LHCN-M2 (cell line): ENCODE data around the gene LAMA3. TPM values are rescaled to one million over a fixed set of nuclear protein-coding genes. Genes with fewer than 3 reads are reported as not detected.
A peak's percentile ranks its signal among the peaks of the same experiment; 100 is the strongest.
"Not testable (repeated sequence)": the region's sequence is repeated elsewhere in the genome, so short reads cannot be mapped to it uniquely, and the experiment has no call there.

Experiments
- DNase-seq: peaks from one replicate; pipeline ENCODE4 v3.0.0-alpha.2; 2012; ENCODE audit warnings: low read depth
- total RNA-seq: library from RNA; depleted of rRNA; stranded (reverse); fragments of >200 nt; gene quantifications from 2 replicates; pipeline ENCODE4 v1.2.3, GENCODE V29; 2014

LAMA3 gene
- total RNA-seq, 1 experiment from 2014 or later: 4.2 TPM

DNA sequence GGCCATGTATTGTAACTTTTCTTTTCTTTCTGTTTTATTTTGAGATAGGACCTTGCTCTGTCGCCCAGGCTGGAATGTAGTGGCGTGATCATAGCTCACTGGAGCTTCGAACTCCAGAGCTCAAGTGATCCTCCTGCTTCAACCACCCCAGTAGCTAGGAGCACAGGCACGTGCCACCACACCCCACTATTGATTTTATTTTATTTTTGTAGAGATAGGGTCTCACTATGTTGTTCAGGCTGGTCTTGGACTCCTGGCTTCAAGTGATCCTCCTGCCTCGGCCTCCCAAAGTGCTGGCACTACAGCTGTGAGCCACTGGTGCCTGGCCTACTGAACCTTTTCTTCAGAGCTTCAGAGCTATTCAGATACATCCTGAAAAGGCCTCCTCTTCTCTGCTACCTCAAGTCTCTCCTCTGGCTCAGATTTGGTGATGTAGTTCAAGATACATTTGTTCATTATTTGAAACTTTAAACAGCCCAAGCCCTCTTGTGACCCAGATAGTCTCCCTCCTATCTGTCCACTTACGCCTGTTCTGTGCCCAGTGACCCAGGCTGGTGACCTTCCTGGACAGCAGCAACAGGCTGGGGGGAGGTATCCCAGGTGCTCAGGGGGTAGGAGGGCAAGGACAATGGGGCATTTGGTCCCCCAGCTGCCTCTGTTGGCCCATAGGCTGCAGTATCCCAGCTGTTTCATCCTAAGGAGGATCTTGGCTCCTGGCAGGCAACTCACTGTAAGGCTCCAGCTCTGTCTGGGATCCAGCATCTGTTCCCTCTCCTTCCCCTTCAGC, 38.6 kb downstream of the LAMA3 start:
- no peak for DNase-seq

DNA sequence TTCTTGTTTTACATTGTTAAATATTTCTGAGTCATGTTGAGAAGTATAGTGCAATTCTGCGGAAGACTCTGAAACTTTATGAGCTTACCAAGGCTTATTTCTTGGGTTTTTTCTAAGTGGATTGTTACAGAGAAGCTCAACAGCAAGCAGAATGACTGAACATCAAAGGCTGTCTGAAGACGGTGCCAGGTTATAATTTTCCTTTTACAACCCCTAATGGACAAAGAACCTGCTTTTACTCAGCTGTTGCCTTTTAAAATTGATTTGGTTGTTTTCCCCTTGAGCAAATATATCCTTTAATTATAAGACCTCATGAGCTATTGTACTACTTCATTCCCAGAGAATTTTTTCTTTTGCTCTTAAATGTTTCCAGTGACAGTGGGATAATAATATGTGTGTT, 41.6 kb downstream of the LAMA3 start:
- no peak for DNase-seq

DNA sequence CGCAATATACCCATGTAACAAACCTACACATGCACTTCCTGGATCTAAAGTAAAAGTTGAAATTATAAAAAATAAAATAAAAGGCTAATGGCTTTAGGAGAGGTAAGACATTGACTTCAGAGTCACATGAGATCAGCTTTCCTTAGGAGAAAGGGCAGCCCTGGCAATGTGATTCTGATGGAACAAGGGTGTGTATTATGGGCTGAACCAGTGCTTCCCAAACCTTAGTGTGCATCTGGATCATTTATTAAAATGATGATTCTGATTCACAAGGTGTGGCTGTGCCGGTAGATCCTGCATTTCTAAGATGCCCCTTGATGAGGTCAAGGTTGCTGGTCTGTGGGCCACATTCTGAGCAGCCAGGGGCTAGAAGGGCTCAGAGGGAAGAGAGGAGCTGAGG, 42.6 kb downstream of the LAMA3 start:
- no peak for DNase-seq

DNA sequence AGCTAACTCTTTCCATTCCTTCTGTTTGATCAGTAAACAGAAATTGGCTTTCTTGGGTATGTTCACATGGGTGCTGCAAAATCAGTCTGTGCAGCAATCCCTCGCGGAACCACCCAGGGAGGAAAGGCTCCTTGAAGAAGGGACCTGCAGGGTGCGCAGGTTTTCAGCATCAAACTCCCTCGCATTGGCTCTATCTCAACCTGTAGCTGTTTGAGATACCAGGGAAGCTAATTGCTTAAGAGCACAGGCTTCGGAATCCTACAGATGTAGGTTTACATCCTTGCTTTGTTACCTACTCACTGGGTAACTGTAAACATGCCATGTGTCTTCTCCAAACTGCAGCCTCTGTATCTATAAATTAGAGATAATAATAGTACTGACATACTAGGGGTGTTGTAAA, 43.2 kb downstream of the LAMA3 start:
- no peak for DNase-seq

DNA sequence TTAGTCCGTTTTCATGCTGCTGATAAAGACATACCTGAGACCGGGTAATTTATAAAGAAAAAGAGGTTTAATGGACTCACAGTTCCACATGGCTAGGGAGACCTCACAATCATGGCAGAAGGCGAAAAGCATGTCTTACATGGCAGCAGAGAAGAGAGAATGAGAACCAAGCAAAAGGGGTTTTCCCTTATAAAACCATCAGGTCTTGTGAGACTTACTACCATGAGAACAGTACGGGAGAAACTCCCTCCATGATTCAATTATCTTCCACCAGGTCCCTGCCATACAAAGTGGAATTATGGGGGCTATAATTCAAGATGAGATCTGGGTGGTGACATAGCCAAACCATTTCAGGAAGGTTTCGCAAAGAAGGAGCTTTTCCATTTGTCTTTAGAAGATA, 44.0 kb downstream of the LAMA3 start:
- DNase-seq: not testable (repeated sequence)

DNA sequence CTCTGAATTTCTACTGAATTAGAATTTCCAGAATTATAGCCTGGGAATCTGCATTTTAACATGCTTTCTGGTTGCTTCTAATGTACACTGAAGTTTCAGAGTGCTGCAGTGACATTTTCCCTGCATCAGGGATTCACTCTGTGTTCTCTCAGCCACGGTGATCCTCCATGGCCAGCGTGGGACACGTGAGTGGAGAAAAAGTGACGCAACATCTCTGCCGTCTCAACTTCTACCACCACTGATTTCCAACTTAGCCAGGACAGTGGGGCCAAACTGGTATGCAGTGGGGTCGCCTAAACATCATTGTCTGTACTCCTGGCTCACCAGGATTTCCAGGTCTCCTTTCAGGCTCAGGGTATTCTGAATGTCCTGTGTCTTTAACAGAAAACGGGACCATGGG, 44.6 kb downstream of the LAMA3 start:
- no peak for DNase-seq

DNA sequence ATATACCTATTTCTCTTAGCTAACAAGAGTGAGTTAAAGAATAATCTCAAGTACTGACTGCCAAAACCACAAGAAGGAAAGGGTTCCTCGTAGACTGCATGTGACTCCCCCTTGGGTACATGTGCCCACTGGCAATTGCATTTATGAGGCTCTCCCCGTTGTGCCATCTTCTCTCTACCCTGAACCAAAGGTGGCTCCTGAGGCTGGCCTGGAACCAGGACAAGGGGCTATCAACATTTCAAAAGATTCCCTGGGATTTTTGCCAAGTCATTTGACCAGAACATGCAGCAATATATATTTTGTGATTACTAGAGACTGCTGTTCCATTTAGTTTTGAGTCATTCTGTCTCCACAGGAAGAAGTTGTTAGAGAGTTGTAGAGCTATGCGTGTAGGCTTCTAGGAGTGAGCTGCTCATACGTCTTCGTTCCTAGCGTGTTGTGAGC, 45.8 kb downstream of the LAMA3 start:
- DNase-seq: no peak

DNA sequence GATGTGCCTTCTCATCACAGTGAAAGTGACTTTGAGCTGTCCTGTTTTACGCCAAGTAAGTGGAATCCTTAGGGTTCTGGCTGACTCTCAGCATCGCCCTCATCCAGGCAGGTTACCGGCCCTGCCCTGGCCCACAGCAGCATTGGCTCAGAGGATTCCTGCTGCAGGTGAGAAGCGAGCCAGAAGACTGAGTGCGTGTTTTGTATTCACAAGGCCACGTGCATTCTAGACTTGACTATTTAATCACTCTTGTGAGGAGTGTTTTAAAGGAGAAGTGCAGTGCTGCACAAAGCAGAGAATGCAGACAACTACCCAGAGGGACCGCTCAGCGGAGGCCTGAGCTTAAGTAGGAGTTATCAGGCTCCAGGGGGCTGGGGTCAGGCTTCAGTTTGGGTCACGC, 48.3 kb downstream of the LAMA3 start:
- DNase-seq: no peak

DNA sequence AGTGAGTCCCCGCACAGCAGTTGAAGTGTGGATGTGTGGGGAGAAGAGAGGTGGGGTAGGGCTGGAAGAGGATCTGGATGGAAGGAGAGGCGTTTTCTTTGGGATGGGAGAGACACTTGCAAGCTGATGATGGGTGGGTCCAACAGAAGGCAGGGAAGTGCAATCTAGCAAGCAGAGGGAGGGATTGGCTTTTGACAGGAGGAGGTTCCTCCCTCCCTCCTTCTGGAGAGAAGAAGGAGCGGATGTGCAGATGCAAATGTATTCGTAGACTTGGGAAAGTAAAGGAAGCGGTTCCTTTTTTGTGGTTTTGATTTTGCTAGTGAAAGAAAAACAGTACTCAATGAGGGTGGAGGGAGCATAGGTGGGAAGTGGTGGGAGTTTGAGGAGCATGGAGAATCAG, 48.9 kb downstream of the LAMA3 start:
- DNase-seq: no peak

DNA sequence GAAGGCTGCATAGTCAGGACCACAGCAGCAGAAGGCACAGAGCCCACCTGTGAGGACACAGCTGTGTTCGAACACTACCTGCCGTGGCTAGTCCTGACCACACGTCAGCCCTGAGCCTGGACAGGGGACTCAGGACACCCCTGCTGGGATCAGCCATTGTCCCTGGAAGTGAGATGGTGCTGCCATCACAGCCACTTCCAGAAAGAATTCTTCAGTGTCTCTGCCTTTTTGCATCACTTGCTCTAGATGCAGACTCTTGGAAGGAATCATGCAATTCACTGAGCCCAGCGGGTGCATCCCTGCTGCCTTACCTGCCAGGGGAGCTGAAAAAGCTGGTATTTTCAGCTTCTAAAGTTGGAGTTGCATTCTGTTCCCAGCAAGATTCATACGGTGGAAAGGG, 49.3 kb downstream of the LAMA3 start:
- no peak for DNase-seq

DNA sequence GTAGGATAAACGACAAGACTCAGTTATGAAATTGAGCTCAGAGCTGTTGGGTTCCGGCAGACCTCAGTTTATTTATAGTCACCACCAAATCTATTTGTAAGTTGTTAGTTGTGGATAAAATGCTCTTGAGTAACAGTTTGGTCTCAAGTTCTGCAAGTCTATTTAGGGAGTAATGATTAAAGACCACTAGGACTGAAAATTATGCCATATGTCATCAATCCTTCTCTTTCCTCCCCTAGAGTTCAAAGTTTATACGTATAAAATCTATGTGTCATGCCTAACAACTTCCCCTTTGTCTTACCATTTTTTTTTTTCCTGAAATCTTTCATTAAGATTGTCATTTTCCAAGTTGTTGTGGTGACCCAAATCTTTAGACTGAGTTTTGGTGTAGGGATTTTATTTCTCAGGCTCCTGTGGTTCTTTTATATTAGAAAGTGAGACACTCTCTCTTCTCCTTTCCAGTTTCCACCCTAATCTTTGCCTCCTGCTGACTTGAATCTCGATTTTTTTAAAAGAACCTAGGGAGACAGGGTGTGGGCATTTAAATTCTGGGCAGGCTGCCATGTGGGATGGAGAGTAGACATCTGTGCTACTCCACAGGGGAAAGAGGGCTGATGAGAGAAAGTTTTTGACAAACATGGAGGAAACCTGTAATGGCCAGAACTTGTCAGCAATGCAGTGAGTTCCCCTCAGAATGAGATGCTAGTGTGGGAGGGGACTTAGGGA, 51.0 kb downstream of the LAMA3 start:
- peak; percentile 76 for DNase-seq

DNA sequence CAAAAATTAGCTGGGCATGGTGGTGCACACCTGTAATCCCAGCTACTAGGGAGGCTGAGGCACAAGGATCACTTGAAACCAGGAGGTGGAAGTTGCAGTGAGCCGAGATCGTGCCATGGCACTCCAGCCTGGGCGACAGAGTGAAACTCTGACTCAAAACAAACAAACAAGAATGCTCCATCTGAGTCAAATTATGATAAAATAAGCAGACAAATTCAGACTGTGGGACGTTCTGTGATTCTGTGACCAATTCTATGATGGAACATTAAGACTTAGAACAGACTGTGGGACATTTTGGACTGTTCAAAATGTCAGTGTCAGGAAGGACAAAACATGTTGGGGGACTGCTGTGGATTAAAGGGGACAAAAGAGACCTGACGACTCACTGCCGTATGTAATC, 52.7 kb downstream of the LAMA3 start:
- DNase-seq: not testable (repeated sequence)

DNA sequence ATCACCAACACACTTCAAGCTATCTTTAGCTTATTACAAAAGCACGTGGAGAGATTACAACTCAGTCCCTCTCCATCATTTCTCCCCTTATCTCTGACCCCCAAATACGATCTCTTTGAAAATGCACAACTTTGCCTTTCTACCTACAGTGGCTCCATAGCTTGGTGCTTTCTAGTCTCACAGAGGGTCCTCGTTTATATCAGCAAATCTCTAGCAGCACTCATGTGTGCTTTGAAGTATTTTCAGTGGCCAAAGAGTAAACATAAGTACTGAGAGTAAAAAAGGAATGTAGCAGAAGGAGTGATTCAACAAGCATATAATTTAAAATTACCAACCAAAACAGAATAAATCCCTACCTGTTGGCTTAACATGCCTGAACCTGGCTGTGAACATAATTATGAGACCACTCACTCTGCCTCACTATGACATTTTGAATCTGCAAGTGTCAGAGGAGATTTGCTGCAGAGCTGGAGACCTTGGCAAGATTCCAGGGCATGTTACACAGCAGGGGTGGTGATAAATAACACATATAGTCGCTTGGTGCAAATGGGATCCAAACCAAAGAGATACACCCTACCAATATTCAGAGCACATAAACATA, 54.6 kb downstream of the LAMA3 start:
- DNase-seq: no peak

DNA sequence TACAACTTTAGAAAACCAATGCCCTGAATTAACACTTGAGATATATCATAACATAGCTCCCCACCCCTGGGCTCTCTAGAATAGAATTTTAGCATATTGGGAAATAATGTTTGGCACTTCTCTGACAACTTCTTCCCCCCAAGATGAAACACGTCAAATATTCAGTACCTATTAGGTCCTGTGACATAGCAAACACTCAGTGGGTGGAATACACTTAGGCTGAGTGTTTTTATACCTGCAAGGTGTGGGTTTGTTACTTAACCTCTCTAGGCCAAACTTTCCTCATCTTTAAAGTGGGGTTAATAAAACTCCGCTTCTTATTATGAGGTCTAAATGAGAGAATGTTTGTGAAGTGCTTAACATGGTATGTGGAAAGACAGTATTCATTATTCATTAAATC, 56.1 kb downstream of the LAMA3 start:
- DNase-seq: no peak

DNA sequence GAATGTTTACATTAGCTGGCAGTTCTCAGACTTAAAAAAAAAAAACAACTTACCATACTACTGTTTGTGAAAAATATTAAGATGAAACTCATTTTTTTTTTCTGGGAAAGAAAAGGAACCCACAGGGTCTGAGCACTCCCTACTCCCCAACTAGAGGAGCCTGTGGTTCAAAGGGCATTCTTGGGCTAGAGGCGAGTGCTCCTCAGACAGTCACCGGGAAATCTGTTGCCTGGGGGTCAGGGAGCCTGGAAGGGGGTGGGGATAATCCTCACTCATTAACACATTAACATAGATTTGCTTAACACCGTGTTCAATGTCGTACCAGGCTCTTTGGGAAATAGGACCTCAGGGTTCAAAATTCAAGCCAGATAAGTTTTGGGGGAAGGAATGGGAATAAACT, 57.6 kb downstream of the LAMA3 start:
- no peak for DNase-seq

DNA sequence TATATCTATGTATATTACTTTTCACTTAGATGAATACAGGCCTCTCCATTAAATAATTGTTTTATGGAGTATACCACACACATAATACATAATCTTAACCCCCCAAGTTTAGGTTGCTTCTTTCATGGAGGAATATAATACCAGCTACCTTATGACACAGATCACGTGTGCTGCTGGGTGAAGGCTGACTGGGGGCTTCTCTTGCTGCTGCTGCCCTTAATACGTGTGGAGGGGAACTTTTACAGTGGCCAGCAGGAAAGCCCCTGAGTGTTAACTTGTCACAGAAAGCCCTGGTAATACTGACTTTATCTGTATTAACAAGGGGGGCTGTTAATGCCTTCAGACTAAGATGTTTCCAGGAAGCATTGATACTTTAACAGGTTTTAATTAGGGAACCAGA, 63.1 kb downstream of the LAMA3 start:
- DNase-seq: no peak

DNA sequence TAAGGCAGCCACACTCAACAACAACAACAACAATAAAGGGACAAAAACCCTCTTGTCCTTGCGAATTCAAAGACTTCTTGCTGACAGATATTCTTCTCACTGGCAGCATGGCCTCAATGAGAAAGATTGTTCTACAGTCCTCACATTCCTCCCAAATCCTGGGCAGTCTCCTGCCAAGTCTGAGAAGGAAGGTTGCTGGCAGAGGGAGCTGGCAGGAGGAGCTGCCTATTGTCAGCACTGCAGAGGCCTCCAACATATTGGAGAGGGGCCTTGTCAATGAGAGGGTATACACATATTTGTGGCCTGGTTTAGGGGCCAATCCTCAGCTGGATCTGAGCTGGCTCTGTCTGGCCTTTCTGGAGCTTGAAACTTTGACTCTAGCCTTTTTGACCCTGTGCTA, 63.5 kb downstream of the LAMA3 start:
- no peak for DNase-seq

DNA sequence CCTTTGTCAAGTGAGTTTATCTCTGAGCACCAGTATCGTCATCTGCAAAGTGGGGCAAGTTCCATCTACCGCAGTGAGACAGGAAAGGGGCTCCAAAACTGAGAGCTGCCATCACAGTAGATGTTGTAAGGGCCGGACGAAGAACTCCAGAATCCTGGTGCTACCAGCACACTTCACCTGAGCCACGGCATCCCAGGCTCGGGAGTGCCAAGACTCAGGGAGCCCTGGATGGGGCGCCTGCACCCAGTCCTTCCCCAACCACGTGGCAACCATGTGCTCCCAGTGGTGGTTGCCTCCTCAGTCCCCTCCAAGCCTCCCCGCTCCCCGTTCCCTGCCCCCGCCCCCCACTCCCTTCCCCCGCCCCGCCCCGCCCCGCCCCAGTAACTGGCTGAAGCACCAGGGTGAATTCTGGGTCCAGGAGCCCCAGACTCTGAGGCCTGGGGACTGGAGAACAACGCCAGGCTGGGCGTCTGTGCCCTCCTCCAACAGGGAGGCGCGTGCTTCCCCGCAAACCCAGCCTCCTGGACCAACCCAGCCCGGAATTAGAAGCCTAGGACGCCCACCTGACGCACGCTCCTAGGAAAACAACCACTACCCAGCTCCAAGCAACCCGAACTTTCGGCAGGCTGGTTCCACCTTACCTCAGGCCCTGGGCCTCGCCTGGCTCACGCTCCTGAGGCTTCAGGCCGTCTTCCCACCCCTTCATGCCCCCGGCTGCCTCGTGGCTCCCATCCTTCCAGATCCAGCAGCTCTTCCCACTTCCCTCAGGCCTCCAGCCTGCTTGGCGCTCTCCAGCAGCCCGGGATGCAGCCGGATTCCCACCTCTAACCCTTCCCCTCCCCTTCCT, 67.6 kb downstream of the LAMA3 start:
- DNase-seq: no peak

DNA sequence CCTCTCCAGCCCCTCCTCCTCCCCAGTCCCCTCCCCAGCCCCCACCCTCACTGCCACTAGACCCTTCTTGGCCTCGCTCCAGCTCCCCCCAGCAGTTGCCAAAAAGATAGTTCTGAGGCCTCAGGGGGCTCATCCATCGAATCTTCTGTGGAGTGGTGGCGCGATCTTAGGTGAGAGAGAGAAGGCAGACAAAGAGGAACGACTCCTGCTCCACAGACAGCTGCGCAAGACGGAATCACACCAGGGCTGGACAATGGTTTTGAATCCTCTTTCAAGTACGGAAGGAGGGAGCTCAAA, 68.1 kb downstream of the LAMA3 start:
- DNase-seq: no peak

DNA sequence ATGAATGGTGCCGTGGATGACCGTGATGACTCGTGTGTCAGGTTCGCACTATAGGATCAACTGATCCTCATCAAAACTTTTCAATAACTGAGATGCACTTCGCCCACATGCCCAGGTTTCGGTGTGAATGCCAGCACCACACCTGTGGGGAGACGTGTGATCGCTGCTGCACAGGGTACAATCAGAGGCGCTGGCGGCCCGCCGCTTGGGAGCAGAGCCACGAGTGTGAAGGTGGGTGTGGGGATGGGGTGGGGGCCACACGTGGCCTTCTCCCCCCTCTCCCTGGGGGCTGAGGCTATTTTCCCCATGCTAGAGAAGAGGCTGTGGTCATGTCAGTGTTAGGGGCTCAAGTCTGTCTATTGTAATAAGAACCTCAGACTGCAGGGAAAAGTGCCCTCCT, 69.0 kb downstream of the LAMA3 start:
- no peak for DNase-seq

DNA sequence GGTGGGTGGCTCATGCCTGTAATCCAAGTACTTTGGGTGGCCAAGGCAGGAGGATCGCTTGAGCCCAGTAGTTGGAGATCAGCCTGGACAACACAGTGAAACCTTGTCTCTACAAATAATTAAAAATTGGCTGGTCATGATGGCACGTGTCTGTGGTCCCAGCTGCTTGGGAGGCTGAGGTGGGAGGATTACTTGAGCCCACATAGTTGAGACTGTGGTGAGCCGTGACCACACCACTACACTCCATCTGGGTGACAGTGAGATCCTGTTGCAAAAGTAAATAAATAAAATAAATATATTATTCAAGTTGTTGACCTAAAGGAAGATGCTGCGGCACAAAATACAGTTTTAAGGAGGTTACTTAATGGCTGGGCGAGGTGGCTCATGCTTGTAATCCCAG, 72.7 kb downstream of the LAMA3 start:
- DNase-seq: peak; percentile 84

DNA sequence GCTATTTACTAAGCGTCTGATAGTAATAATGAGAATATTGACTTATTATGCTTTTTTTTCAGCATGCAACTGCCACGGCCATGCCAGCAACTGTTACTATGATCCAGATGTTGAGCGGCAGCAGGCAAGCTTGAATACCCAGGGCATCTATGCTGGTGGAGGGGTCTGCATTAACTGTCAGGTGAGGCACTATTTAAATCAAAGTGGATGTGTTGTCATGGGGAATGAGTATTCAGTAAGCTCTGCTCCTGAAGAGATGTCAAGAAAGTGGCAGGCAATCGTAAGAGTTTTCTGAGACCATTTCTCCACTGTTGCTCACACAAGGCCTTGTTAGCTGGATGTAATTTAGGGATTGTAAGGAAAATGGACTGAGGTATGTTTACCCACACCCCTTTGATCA, 74.1 kb downstream of the LAMA3 start:
- no peak for DNase-seq
